ENCODE measurements around the gene SGO2.
"Not testable (repeated sequence)": the region's sequence is repeated elsewhere in the genome, so short reads cannot be mapped to it uniquely, and the experiment has no call there.

Gene SGO2

GRCh38 chr2:200599206-200599605 is 73.2 kb downstream of the SGO2 start:
- no peak for DNase-seq

GRCh38 chr2:200600549-200601225 is 74.7 kb downstream of the SGO2 start:
- DNase-seq = no peak

- no peak for DNase-seq
These were observed 76.6 kb downstream of the SGO2 start for GRCh38 chr2:200602584-200602983.

GRCh38 chr2:200603972-200604371 is 78.0 kb downstream of the SGO2 start:
- DNase-seq = no peak

GRCh38 chr2:200604571-200605255 is 78.7 kb downstream of the SGO2 start:
- DNase-seq = peak; percentile 70 to 71

- DNase-seq = no peak
These were observed 82.5 kb downstream of the SGO2 start for GRCh38 chr2:200608341-200609027.

GRCh38 chr2:200609028-200609614 is 83.1 kb downstream of the SGO2 start:
- DNase-seq = no peak

- not testable (repeated sequence) for DNase-seq
These were observed 84.2 kb downstream of the SGO2 start for GRCh38 chr2:200610217-200610616.

GRCh38 chr2:200613692-200614091 is 87.7 kb downstream of the SGO2 start:
- DNase-seq = no peak

GRCh38 chr2:200614249-200614648 is 88.2 kb downstream of the SGO2 start:
- no peak for DNase-seq

GRCh38 chr2:200615247-200615646 is 89.2 kb downstream of the SGO2 start:
- DNase-seq = peak; percentile 40 to 57

GRCh38 chr2:200616193-200616592 is 90.2 kb downstream of the SGO2 start:
- no peak for DNase-seq

- DNase-seq = no peak
These were observed 90.6 kb downstream of the SGO2 start for GRCh38 chr2:200616656-200617055.

- no peak for DNase-seq
These were observed 91.4 kb downstream of the SGO2 start for GRCh38 chr2:200617156-200618053.

GRCh38 chr2:200618054-200618419 is 92.0 kb downstream of the SGO2 start:
- no peak for DNase-seq

- DNase-seq = peak; percentile 71 to 83
These were observed 92.6 kb downstream of the SGO2 start for GRCh38 chr2:200618590-200619021.

GRCh38 chr2:200619279-200619678 is 93.3 kb downstream of the SGO2 start:
- DNase-seq = no peak

GRCh38 chr2:200620606-200621390 is 94.8 kb downstream of the SGO2 start:
- no peak for DNase-seq

GRCh38 chr2:200622106-200622505 is 96.1 kb downstream of the SGO2 start:
- no peak for DNase-seq

GRCh38 chr2:200624026-200624425 is 98.0 kb downstream of the SGO2 start:
- no peak for DNase-seq

- no peak for DNase-seq
These were observed 98.7 kb downstream of the SGO2 start for GRCh38 chr2:200624658-200625057.

- no peak for DNase-seq
These were observed 99.3 kb downstream of the SGO2 start for GRCh38 chr2:200625282-200625681.
